HEK293T (cell line): ENCODE results near the gene INPP4B.

ENCODE experiments used
- ARNT ChIP-seq: fragments of 450-650 bp; IDR thresholded peaks from 2 replicates; pipeline ENCODE4 v1.6.1; 2017; ENCODE audit warnings: mild to moderate bottlenecking
- BHLHE40 ChIP-seq: fragments of 450-650 bp; IDR thresholded peaks from 2 replicates; pipeline ENCODE4 v1.6.1; 2016; ENCODE audit warnings: mild to moderate bottlenecking, moderate library complexity, borderline replicate concordance
- CTBP1 ChIP-seq: fragments of 450-650 bp; IDR thresholded peaks from 2 replicates; pipeline ENCODE4 v1.6.1; 2016; ENCODE audit warnings: borderline replicate concordance
- ELF4 ChIP-seq: fragments of 450-650 bp; IDR thresholded peaks from 2 replicates; pipeline ENCODE4 v1.6.1; 2017; ENCODE audit warnings: antibody characterized with exemption
- FOXM1 ChIP-seq: fragments of 450-650 bp; IDR thresholded peaks from 2 replicates; pipeline ENCODE4 v1.6.1; 2017; ENCODE audit warnings: mild to moderate bottlenecking, borderline replicate concordance
- HDGF ChIP-seq: fragments of 450-650 bp; IDR thresholded peaks from 2 replicates; pipeline ENCODE4 v1.6.1; 2017; ENCODE audit warnings: antibody characterized with exemption, borderline replicate concordance
- LEF1 ChIP-seq: fragments of 450-650 bp; IDR thresholded peaks from 2 replicates; pipeline ENCODE4 v1.6.1; 2017; ENCODE audit warnings: mild to moderate bottlenecking, borderline replicate concordance
- NFRKB ChIP-seq: fragments of 450-650 bp; IDR thresholded peaks from 2 replicates; pipeline ENCODE4 v1.6.1; 2016; ENCODE audit warnings: mild to moderate bottlenecking, moderate library complexity
- SP1 ChIP-seq: fragments of 450-650 bp; IDR thresholded peaks from 2 replicates; pipeline ENCODE4 v1.6.1; 2017
- SUZ12 ChIP-seq: fragments of 450-650 bp; IDR thresholded peaks from 2 replicates; pipeline ENCODE4 v1.6.1; 2016; ENCODE audit warnings: mild to moderate bottlenecking
- TARDBP ChIP-seq: fragments of 450-650 bp; IDR thresholded peaks from 2 replicates; pipeline ENCODE4 v1.6.1; 2016
- ZNF384 ChIP-seq: fragments of 450-650 bp; IDR thresholded peaks from 2 replicates; pipeline ENCODE4 v1.6.1; 2016

DNA sequence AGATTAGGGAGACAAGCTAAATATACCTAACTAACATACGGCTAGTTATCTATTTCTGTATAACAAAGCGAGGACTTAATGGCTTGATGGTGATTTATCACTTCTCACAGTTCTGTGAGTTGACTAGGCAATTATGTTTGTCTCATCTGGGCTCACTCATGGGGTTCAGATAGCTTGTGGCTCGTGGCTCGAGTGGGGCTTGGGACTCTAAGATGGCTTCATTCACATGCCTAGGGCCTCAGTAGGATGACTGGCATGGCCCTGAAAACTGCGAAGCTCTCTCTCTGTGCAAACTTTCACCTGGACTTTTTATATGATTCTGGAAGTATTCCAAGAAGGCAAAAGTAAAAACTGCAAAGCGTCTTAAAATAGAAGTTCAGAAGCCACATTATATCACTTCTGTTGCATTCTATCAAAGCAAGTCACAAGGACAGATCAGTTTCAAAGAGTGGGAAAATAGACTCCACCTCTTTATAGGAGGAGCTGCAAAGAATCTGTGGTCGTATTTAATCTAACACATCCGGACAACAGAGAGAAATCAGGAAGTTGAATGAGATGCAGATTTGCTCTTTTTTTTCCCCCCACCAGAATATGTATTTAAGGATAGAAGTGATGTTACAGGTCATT lies 491.2 kb downstream of the INPP4B start:
- no peak for TF ChIP-seq BHLHE40
- TF ChIP-seq SP1: no peak
- TF ChIP-seq ARNT: no peak
- TF ChIP-seq SUZ12: no peak
- TF ChIP-seq CTBP1: no peak
- TF ChIP-seq TARDBP: no peak
- TF ChIP-seq LEF1: no peak
- TF ChIP-seq ZNF384: no peak
- TF ChIP-seq ELF4: no peak
- TF ChIP-seq HDGF: no peak
- no peak for TF ChIP-seq NFRKB
- TF ChIP-seq FOXM1: no peak
